SKM-1 (cell line): ENCODE data around the gene TTC23.

Experiments
- DNase-seq: peaks from one replicate; lab custom pipeline; 2025; ENCODE audit not compliant: unreplicated experiment; lab: John Stamatoyannopoulos, UW

Gene TTC23, protein sequence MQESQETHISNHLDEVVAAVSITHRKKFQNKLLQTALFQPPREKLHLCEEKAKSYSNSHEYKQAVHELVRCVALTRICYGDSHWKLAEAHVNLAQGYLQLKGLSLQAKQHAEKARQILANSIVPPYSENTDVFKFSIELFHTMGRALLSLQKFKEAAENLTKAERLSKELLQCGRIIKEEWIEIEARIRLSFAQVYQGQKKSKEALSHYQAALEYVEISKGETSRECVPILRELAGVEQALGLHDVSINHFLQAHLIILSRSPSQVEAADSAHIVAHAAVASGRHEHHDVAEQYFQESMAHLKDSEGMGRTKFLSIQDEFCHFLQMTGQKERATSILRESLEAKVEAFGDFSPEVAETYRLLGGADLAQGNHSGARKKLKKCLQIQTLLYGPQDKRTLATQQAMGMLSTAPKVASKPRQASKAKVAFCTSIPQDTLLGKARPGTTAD

DNA sequence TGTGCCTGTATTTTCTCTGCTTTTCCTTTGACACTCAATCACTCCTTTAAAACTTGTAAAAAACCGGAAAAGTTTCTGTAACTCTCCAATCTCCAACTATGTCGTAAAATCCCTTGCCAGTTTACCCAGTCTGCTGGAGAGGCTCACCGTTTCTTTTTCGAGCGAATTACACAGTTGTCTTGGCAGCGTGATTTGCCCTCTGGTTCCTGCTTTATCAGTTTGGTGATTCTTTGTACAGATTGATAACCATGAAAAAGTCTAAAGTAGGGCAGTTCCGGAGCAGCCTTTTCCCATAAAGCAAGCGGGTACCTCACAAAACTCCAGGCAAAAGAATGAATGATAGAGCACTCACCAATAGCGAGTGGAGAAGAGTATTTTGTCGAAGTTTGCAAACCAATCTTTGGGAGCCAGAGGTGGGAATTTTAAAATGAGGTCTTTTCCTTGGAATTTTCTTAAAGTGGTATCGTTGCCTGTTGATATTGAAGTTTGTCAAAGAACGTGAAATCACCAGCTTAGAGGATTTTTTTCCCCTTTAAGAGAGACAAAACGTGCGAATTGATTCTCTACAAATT, at the start of gene TTC23:
TSS of gene TTC23 (minus strand) at position 312 of the 572 bp plus-strand sequence. CDS start 20,869 bp downstream, outside the sequence.
- no peak for DNase-seq

DNA sequence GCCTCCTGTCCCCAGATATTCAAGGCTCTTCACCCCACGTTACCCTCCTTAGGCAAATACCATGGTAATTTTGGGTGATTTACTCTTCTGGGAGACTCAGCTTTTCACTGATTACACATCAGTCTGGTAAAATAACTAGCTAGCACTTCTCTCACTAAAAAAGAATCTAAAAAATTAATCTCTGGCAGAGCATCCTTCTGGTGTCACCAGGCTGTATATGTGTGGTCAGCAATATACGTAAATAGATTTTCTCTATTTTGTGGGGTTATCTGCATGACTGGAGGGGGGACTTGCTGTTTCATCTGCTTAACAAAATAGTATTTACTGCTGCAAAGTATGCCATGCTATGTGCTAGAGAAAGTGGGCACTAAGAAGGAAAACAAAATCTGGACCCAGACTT, 47.0 kb upstream of the TTC23 start:
- DNase-seq, result no peak

DNA sequence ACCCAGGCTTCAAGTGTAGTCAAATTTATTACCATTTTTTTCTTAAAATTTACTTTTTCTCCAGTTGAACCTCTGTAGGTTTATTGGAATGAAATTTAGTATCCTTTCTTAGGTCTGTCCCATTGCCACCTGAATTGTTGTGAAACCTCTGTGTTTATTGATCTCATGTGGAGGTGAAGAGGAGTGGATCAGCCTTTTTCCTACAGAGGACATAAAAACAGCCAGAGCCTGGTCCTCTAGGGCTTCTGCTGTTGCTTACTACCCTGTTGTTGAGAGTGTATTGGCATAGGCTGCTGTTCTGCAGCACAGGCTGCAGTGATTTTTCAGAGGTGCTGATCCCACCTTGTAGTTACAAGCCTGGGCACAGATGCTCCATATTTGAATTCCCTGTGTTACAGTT, 46.5 kb upstream of the TTC23 start:
- no peak for DNase-seq

DNA sequence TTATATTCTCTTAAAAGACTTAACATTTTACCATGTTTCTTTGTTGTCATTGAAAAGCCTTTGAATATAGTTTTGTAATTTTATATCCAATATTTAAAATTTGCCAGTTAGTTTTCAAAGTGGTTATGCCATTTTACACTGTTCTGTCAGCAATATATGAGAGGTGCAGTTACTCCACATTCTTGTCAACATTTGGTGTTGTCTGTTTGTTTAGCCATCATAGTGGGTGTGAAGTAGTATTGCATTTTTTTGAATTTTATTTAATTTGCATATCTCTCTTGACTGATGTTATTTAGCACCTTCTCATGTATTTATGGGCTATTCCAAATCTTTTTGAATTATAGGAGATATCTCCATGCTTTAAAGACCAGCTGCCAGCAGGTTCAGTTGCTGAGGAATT, 42.3 kb upstream of the TTC23 start:
- no peak for DNase-seq

DNA sequence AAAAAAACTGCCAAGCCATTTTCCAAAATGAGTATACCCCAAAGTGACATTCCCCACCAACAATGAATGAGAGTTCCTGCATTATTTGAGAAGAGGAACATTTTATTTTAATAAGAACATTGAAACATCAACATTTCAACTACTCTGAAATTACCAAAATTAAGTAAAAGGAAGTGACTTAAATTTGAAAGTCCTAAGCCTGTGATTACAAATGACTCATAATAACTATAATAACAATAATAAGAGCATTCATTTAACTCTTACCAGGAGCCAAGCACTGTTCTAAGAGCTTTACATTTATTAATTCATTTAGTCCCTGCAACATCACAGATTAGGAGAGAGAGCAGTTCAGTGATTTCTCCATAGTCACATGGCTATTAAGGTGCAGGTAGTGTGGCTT, 34.3 kb upstream of the TTC23 start:
- no peak for DNase-seq

DNA sequence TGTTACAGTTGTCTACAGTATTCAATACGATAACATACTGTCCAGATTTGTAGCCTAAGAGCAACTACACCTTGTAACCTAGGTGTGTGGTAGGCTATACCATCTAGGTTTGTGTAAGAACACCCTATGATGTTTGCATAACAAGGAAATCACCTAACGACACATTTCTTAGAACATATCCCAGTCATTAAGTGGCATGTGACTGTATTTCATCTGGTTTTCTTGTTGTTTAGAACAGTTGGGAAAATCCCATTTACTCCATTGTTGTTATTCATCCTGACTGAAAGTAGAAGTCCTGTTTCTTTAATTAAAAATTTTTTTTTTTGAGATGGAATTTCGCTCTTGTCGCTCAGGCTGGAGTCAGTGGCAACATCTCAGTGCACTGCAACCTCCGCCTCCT, 33.2 kb upstream of the TTC23 start:
- DNase-seq, result no peak

DNA sequence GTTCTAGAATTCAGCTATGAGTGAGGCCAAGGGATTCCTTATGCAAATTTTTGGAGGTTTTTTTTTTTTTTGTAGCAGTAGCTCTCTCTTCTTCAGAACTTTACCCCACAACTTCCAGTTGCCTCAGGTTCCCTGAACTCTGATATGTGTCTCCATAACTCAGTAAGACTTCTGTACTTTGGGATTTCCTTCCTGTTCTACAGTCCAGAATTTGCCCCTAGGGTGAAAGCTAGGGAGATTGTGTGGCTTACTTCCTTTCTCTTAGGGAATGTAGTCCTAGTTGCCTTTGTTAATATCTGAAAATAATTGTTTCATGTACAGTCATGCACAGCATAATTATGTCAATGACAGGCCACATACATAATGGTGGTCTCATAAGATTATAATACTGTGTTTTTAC, 32.7 kb upstream of the TTC23 start:
- DNase-seq, result no peak

DNA sequence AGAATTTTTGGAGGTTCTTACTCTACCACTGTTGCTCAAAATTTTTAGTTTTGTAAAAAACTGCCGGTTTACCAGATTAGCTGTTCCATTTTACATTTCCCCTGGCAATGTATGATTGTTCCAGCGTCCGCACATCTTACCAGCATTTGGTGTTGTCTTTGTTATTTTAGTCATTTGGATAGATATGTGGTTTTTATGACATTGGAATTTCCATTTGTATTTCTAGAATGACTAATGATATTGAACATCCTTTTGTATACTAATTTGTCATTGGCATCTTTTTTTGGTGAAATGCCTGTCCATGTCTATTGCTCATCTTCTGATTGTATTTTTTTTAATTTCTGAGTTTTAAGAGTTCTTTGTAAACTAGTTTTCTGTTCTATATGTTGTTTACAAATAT, 30.4 kb upstream of the TTC23 start:
- no peak for DNase-seq

DNA sequence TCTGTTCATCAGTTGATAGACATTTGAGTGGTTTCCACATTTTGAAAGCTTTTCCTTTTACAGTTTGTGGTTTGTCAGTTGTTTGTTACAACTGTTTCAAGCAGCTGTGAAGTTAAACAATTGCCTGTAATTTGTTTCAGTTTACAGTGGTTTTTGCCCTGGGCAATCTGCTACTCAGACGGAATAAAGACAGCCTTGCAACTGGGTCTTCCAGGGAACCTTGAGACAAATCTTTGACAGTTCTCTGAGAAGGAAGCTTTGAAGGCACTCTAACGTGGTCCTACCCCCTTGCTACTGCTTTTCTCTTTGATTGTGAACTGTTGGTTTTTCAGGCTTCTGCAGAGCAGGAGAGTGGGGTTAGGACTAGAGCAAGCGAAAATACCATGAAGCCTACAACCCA, 29.9 kb upstream of the TTC23 start:
- no peak for DNase-seq

DNA sequence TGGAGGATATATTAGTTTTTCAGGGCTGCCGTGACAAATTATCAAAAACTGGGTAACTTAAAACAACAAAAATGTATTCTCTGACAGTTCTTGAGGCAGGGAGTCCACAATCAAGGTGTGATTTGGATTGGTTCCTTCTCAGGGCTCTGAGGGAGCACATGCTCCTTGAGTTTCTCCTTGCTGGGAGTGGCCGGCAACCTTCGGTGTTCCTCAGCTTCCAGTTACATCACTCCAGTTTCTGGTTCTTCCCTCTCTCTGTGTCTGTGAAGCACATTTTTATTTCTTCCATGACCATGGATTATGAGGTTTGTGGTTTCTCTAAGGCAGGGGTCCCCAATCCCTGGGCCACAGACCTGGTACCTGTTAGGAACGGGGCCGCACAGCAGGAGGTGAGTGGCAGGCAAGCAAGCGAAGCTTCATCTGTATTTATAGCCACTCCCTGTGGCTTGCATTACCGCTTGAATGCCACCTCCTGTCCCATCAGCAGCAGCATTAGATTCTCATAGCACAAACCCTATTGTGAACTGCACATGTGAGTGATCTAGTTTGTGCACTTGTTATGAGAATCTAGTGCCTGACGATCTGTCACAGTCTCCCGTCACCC, 26.2 kb upstream of the TTC23 start:
- DNase-seq, result no peak

DNA sequence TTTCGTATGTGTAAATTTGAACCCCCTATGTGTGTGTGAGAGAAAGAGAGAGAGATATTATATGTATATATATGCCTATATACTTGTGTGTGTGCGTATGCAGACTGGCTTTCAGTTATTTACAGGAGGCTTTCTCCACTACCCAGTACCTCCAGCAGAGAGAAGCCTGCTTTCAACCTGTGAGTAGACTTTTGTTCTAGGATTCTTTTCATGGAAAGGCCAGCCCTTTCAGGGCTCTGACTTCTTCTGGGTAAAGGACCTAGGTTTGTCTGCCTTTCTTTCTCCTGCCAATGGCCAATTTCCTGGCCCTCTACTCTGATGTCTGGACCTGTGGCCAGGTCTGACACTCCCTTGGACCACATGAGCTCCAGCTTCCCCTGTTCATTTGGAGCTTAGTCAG, 25.7 kb upstream of the TTC23 start:
- no peak for DNase-seq

DNA sequence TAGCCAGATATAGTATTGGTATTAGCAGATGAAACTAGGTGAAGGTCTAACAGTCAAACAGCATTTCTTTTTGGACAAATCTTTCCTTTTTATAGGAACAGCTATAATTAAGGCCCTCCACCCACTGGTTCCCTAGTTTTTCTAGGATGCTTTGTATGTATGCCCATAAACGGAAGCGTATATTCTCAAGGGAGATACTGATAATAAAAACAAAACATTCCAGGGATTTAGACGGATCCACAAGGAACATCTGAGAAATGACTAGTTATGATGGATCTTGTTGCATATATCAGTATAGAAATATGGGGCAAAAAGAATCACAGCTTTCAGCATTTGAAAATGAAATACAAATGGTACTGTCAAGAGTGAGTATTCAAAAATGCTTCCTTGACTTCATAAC, 24.4 kb upstream of the TTC23 start:
- no peak for DNase-seq

DNA sequence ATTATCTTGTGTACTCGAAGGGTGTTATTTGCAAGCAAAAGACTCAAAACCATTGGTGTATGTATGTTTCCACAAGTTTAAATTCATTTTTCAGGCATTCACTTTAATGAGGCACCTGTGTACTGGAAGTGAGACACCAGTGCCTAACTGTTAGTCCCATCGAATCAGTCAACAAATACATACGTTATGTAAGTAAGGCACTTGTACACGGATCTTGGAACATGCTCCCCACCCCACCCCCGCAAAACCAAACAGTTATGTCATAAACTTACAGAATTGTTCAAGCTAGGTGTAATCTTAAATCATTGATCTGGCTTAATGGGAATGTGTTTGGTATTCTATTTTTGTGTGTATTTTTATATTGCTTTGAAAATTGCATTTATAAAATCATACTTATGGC, 19.1 kb upstream of the TTC23 start:
- no peak for DNase-seq

DNA sequence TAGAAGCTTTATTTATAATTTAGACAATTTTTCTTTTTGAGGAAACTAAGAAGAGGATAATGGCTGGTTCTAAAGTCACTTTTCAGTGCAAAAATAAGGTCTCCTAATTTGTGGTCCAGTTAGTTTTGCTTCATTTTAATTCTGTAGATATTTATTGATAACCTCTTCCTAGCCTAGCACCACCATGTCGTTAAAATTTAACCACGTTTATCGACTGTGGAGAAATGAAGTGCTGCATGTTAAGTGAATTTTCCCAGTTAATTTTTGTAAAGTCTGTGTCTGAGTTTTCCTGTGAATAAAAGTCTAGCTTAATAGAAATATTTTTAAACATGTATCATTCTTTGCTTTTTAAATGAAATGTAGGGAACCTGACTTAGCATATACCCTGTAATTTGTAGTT, 18.6 kb upstream of the TTC23 start:
- DNase-seq, result no peak

DNA sequence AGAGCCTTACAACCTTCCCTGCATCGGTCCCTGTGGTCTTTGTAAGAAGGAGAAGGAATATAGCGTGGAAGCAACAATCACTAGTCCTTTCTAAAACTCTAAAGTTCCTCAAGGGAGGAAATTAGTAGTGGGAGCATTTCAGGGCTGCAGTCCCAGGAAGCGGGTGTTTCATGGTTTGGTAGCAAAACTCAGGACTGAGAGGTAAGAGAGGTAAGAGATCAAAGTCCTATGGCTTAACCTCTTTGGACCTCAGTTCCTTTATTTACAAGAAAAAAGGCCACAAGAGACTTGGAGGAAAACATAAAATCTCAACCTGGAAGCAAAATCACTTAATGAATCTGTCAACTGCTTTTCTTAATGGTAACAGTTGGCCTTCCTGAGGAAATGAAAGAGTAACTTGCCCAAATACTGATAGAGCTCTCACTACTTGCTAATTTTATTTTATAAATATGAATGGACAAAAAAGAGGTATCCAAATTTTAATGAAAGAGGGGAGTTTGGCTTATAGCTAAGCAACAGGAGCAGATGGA, 16.2 kb upstream of the TTC23 start:
- no peak for DNase-seq

DNA sequence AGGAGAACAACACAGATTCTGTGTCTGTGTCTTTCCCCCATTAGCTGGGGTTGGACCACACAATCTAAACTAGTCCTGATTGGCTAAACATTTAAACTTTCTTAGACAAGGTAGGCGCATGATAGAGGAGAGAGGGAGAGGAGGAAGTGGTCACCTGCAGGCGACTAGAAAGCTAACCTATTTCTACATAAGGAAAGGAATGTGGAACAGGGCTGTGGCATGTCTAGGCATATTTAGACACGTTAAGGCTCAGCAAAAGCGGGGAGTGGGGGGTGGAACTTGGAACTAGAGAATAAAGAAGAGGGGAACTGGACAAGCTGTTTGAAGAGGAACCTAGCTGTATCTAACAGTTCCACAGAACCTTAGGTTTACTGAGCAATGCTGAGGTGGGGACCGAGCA, 14.7 kb upstream of the TTC23 start:
- DNase-seq, result peak; percentile 61

DNA sequence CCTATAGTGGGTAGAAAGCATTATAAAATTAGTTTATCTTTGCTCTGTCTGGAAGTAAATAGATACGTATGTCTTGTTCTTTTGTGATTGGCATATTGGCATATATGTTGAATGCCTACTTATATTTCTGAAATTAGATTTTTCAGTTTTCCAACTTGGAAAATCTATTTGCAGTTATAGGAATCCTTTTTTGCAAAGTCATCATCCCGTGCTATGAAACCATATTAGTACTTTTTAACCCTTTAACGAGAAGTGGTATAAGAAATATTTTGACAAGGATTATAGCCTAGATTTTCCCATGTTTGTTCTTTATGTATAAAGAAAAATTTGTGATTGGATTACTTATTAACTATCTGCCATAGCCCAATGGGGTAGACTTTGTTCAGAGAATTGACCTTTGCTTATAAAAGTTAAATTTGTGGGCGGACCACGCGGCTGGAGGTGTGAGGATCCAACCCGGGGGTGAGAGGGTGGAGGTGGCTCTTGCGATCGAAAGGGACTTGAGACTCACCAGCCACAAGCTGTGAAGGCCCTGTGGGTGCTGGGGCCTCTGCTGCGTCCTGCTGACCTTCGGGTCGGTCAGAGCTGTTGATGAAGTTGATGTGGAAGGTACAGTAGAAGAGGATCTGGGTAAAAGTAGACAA, 7.8 kb upstream of the TTC23 start:
- no peak for DNase-seq

DNA sequence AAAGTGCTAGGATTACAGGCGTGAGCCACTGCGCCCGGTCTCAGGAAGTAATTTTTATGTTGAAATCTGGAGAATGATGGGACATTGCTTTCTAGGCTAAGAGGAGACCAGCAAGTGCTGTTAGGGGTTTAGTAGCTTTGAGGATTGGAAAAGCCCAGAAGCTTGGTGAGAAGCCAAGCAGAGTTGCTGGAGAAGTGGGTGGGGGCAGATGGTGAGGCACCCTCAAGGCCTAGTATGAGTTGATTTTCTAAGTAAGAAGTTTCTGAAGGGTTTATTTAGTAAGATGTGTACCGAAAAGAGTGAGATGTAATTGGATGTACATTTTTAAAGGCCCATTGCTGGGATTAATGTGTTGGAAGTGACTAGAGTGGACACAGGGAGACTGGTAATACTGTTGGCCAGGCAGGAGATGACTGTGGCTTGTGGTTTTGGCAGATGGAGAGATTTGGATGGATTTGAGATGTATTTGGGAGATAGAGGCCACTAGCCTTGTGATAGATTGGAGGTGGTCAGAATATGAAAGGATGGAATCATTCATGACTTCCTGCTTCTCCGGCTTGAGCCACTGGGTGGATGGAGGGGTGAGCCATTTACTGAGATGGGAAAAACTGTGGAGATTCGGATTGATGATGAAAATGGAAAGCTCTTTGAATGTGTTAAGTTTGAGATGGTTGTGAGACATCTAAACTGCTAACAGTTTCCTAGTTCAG, 4.2 kb upstream of the TTC23 start:
- no peak for DNase-seq

DNA sequence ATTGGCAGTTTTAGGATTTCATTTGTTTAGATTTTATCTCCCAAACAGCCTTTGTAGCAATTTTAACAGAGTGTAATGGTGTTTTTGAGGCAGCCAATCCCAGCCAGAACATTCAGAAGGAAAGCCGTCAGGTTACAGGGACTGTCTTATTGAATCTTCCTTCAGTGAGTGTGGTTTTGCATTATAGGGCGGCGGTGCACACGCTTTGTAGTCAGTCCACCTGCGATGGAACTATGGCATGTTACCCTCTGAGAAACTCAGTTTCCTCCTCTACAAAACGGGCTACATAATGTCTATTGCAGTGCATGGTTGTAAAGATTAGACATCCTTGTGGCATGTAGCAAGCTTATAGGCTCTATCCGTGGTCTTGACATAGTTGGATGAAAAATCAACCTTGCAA, 2.9 kb upstream of the TTC23 start:
- DNase-seq, result no peak

DNA sequence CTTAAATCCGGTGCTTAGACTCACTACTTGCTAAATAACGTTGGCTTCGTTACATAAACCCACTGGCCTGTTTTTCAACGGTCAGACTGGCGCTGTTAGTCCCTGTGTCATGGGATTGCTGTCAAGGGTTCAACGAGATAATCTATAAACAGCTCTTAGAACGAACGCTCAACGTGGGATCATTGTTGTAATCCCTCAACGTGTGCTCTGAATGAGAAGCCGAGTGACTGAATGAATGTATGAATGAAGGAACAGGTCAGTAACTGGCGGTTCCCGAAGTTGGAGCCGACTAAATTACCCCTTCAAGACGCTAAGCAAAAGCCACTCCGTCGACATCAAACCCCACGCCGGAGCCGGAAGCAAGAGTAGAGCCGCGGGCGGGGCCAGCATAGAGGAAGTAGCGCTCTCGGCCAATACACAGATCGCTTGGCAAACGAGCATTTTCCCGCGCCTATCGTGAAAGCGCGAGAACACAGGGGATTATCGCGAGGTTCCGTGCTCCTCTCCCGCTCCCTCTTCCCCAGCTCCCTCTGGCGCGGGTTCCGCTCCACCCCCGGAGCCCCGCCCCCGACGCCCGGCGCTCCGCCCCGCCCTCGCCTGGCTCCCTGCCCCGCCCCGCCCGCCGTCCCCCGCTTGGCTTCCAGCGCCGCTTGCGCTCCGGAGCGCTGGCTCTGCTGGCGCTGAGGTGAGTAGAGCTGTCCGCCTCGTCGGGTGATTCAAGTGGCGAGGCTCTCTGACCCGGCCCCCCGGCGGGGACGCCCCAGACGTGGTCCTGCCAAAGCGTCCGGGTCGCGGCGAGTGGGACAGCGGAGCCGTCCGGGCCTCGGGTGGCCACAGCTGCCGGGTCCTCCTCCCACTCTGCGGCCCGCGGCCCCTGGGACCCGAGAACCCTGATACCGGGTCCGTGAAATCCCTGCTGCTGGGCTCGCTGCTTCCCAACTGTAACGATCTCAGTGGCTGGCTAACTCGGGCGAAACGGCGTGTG, 1.8 kb upstream of the TTC23 start, which contains the start of gene LRRC28:
TSS of gene LRRC28 (plus strand) at position 625 of the 985 bp plus-strand sequence. CDS start 4,477 bp downstream, outside the sequence.
- peak; percentile 98 for DNase-seq
